HCT116 (cell line): Measurements from ENCODE around the gene ZBTB7C.

Experiments
- CEBPB ChIP-seq: IDR thresholded peaks from 2 replicates; pipeline ENCODE4 v1.6.1; 2012; ENCODE audit warnings: low read depth
- EGR1 ChIP-seq: IDR thresholded peaks from 2 replicates; pipeline ENCODE4 v1.6.1; 2012; ENCODE audit warnings: low read depth
- POLR2A ChIP-seq: IDR thresholded peaks from 2 replicates; pipeline ENCODE4 v1.7.0; 2011; ENCODE audit warnings: borderline replicate concordance; ENCODE audit not compliant: insufficient read depth, insufficient read length; ENCODE audit errors: extremely low read depth
- RAD21 ChIP-seq: IDR thresholded peaks from 2 replicates; pipeline ENCODE4 v1.6.1; 2012; ENCODE audit warnings: low read depth, mild to moderate bottlenecking
- ZNF274 ChIP-seq: fragments of 200-500 bp; sonication (Bioruptor generic); IDR thresholded peaks from 2 replicates; pipeline ENCODE4 v1.6.1; 2014; ENCODE audit warnings: mild to moderate bottlenecking, low read depth, low read length, inconsistent platforms
- TF ChIP-seq, protein P1 (sequence below), 3 experiments: fragments of 200-600 bp in 1 of 3; sonication (generic) in 1 of 3; IDR thresholded peaks in 2 of 3; conservative IDR thresholded peaks in 1 of 3; 2 replicates each; pipeline ENCODE4 v1.5.1; 2012 to 2017; ENCODE audit warnings: low read depth in 2 of 3, low read length in 2 of 3, antibody characterized with exemption in 1 of 3, borderline replicate concordance in 1 of 3, control low read depth in 1 of 3, mild to moderate bottlenecking in 1 of 3, mixed read lengths in 1 of 3, mixed run types in 1 of 3, moderate library complexity in 1 of 3; ENCODE audit not compliant: insufficient read depth in 1 of 3

DNA sequence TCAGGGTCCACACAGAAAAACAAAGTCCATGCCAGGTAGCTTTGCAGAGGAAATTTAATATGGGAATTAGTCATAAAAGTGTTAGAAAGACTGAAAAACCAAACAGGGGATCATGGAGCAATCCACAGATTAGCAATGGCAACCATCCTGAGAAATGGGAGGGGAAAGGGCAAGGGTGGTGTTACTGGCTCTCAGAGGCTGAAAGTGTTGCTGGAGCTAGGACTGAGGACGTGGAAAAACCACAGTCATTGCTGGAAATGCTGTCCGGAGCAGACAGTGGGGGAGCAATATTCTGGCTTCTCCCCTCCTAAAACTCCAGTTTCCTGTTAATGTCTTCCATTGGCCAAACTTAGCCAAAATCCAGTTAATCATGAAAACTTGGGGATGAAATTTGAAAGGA lies 172.4 kb downstream of the ZBTB7C start:
- TF ChIP-seq RAD21 (no peak), ZNF274 (no peak), CEBPB (no peak), EGR1 (no peak), POLR2A (no peak)
- TF ChIP-seq, protein P1, sequence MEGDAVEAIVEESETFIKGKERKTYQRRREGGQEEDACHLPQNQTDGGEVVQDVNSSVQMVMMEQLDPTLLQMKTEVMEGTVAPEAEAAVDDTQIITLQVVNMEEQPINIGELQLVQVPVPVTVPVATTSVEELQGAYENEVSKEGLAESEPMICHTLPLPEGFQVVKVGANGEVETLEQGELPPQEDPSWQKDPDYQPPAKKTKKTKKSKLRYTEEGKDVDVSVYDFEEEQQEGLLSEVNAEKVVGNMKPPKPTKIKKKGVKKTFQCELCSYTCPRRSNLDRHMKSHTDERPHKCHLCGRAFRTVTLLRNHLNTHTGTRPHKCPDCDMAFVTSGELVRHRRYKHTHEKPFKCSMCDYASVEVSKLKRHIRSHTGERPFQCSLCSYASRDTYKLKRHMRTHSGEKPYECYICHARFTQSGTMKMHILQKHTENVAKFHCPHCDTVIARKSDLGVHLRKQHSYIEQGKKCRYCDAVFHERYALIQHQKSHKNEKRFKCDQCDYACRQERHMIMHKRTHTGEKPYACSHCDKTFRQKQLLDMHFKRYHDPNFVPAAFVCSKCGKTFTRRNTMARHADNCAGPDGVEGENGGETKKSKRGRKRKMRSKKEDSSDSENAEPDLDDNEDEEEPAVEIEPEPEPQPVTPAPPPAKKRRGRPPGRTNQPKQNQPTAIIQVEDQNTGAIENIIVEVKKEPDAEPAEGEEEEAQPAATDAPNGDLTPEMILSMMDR (IDR thresholded peaks at IDR 0.05 in 2 of 3, conservative IDR thresholded peaks at IDR 0.05 in 1 of 3; ENCODE audit: borderline replicate concordance in 1 of 3, insufficient read depth in 1 of 3, low read depth in 2 of 3, low read length in 2 of 3), result no peak
